ENCODE measurements around the gene CALR3.

DNA sequence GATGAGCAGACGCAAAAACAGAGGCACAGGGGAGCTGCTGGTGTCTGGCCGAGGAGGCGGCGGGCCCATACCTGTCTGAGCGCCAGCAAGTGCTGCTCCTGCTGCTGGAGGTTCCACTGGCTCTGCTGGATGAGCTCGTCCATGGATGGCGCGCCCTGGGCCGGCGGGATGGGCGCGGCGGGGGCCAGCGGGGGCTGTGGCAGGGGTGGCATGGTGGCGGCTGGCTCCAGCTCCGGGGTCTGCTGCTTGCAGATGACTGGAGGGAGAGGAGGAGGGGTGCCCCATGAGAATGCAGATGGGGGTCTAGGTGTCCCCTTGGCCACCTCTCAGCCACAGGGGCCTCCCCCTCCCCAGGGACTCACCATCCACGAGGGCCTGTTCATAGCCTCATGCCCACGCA, 39.4 kb upstream of the CALR3 start:
- TF ChIP-seq, protein P1, sequence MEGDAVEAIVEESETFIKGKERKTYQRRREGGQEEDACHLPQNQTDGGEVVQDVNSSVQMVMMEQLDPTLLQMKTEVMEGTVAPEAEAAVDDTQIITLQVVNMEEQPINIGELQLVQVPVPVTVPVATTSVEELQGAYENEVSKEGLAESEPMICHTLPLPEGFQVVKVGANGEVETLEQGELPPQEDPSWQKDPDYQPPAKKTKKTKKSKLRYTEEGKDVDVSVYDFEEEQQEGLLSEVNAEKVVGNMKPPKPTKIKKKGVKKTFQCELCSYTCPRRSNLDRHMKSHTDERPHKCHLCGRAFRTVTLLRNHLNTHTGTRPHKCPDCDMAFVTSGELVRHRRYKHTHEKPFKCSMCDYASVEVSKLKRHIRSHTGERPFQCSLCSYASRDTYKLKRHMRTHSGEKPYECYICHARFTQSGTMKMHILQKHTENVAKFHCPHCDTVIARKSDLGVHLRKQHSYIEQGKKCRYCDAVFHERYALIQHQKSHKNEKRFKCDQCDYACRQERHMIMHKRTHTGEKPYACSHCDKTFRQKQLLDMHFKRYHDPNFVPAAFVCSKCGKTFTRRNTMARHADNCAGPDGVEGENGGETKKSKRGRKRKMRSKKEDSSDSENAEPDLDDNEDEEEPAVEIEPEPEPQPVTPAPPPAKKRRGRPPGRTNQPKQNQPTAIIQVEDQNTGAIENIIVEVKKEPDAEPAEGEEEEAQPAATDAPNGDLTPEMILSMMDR (IDR thresholded peaks at IDR 0.05) = no peak
- TF ChIP-seq SIN3A (IDR thresholded peaks at IDR 0.05; ENCODE audit: borderline replicate concordance, insufficient read depth, low read depth, low read length) (no peak), POLR2AphosphoS5 (IDR thresholded peaks at IDR 0.05; ENCODE audit: low read depth, low read length) (no peak)

All from Panc1 (cell line).